Stimulated activated memory B cell treated with anti-CD40 and anti-IgM and Interleukin-4, amounts not matched to agents 10 μg/mL and 1 μg/mL and 100 μg/mL, for 72 hours (primary cell): ENCODE data around the gene NEB.

Experiments used
- ATAC-seq: fragments of 150-1000 bp; cut with Tn5 transposase; 2 replicates; pipeline ENCODE4 v1.10.0; 2021
- H3K27ac Mint-ChIP-seq: one replicate; pipeline ENCODE4 v1.8.0; 2022; ENCODE audit warnings: mild to moderate bottlenecking, mixed read lengths
- H3K27me3 Mint-ChIP-seq: one replicate; pipeline ENCODE4 v1.8.0; 2022; ENCODE audit warnings: mixed read lengths
- H3K36me3 Mint-ChIP-seq: one replicate; pipeline ENCODE4 v1.8.0; 2022; ENCODE audit warnings: mixed read lengths
- H3K4me1 Mint-ChIP-seq: one replicate; pipeline ENCODE4 v1.8.0; 2022; ENCODE audit warnings: mixed read lengths
- H3K4me3 Mint-ChIP-seq: one replicate; pipeline ENCODE4 v1.8.0; 2022; ENCODE audit warnings: mild to moderate bottlenecking, moderate library complexity, mixed read lengths
- H3K9me3 Mint-ChIP-seq: one replicate; pipeline ENCODE4 v1.8.0; 2022; ENCODE audit warnings: mixed read lengths

NEB gene

DNA sequence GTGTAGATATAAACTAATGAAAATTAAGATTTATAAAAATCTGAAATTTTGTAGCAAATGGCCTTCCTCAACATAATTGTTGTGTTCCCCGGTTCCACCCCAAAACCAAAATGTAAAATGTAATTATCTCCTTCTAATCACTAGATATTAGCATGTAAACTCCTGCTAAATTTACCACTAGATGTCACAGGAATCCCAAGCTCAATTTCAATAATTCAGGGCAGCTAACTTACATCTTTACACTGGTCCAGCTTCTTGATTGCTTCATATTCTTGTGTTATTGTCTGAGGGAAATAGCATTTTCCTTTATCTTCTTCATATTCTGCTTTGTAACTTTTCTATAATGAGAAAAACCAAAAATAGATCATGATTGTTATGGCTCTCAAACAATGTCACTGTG, 42.6 kb downstream of the NEB start:
- H3K9me3 Mint-ChIP-seq = no peaks in the 10 kb centered on the region
- H3K4me3 Mint-ChIP-seq = no peak overlapping the region
- no peak for ATAC-seq
- no peaks in the 10 kb centered on the region for H3K27me3 Mint-ChIP-seq
- no peaks in the 10 kb centered on the region for H3K4me1 Mint-ChIP-seq
- H3K27ac Mint-ChIP-seq = no peak overlapping the region
- H3K36me3 Mint-ChIP-seq = no peaks in the 10 kb centered on the region

DNA sequence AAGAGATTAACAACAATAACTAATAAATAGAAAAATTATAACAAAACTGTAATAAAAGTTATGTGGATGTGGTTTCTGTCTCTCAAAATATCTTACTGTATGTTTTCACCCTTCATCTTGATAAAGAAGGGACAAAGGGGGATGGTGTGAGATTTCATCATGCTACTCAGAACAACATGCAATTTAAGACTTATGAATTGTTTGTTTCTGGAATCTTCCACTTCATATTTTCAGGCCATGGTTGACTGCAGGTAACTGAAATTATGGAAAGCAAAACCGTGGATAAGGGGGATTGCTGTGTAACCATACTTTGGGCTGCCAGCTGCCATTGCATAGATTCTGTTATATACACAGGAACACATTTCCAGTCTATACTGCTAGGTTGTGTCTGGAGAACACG, 45.6 kb downstream of the NEB start:
- H3K9me3 Mint-ChIP-seq = no peaks in the 10 kb centered on the region
- ATAC-seq = no peak
- H3K36me3 Mint-ChIP-seq = peaks cover 4% of the 10 kb centered on the region
- no peaks in the 10 kb centered on the region for H3K4me1 Mint-ChIP-seq
- H3K27ac Mint-ChIP-seq = no peak overlapping the region
- H3K4me3 Mint-ChIP-seq = no peak overlapping the region
- no peaks in the 10 kb centered on the region for H3K27me3 Mint-ChIP-seq

DNA sequence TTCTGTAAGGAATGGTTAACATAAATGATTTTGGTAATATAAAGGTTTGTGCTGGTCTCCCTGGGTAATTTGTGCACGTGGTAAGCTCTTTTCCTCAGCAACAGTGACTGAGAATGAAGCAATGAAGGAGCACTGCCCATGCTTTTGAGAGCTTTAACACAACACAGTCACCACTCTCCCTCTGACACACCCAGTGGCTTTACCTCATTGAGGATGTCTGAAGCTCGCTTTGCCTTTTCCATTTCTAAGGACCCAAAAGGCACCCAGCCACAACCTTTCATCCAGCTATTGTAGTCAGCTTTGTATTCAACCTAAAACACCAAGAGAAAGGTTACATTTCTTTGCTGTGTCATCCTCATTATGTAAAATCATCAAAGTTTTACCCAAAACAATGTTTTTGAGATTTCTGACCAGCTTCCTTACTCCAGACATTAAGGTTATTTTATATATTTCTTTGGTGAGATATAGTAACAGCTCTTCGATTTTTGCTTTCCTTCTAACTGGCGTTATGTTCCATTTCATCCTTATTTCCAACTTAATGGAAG, 51.7 kb downstream of the NEB start:
- no peak for ATAC-seq
- Mint-ChIP-seq H3K36me3 (peaks cover 6% of the 10 kb centered on the region), H3K4me3 (no peak overlapping the region), H3K27ac (no peak overlapping the region), H3K4me1 (no peaks in the 10 kb centered on the region), H3K9me3 (no peaks in the 10 kb centered on the region), H3K27me3 (no peaks in the 10 kb centered on the region)

DNA sequence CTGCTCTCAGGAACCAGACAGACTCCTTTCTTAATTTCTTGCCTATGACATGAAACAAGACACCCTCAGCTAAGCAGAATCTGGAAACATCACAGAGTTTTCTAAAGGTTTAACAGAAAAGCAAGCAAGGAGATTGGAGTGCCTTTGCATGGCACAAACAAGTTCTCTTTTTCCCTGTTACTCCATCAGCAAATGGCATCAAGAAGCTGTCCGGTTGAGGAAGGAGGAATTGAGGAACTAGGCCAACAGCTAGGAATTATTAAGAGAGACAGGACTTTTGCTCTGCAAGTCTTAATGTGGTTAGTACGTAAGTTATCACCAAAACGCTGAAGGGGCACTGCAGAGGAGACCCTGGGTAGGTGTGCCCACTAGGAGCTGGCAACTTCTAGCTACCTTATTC, 53.2 kb downstream of the NEB start:
- Mint-ChIP-seq H3K27ac (no peak overlapping the region), H3K27me3 (no peaks in the 10 kb centered on the region), H3K4me3 (no peak overlapping the region), H3K9me3 (no peaks in the 10 kb centered on the region), H3K4me1 (peaks cover 7% of the 10 kb centered on the region), H3K36me3 (peaks cover 6% of the 10 kb centered on the region)
- ATAC-seq = no peak

DNA sequence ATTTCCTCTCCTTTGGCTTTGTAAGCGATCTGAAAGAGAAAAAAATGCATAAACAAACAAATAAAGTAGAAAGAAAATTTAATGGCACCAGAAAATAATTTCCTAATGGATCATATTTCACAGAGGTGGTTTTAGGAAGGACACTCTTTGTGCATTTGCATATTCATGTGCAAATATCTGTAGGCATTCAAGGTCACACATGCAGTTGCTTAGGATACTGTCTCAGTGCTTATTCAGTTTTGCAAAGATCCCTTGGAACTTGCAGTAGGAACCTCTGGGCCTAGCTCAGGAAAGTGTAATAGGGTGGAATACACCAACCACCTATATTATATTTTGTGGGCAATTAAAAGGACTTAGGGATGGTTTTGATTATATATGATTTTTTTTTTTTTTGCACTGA, 54.3 kb downstream of the NEB start:
- no peaks in the 10 kb centered on the region for H3K27me3 Mint-ChIP-seq
- H3K27ac Mint-ChIP-seq = no peak overlapping the region

DNA sequence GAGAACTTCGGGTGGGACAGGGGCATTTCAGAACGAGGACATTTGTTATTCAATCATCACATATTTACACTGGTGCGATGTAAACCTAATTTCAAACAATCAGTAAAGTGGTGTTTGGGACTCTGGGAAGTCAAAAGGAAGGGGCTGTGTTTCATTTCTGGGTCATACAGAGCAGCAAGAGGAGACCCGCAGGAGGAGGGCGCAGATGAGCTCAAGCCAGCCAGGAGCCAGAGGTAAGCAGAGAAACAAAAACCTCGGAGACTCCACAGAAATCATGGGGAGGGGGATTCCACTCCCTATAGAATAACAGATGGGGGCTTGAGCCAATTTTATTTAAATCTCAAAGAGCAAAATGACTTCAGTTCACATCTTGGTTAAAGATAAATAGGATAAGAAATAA, 55.4 kb downstream of the NEB start:
- H3K27me3 Mint-ChIP-seq = no peaks in the 10 kb centered on the region
- ATAC-seq = no peak
- H3K36me3 Mint-ChIP-seq = peaks cover 3% of the 10 kb centered on the region
- H3K9me3 Mint-ChIP-seq = no peaks in the 10 kb centered on the region
- H3K4me1 Mint-ChIP-seq = peaks cover 7% of the 10 kb centered on the region
- no peak overlapping the region for H3K4me3 Mint-ChIP-seq
- H3K27ac Mint-ChIP-seq = peak overlapping the region; percentile 51

More for the DNA sequence above, 54.3 kb downstream of the NEB start:
- Mint-ChIP-seq H3K36me3 (peaks cover 6% of the 10 kb centered on the region), H3K9me3 (no peaks in the 10 kb centered on the region), H3K4me1 (peaks cover 7% of the 10 kb centered on the region), H3K4me3 (no peak overlapping the region)
- no peak for ATAC-seq

DNA sequence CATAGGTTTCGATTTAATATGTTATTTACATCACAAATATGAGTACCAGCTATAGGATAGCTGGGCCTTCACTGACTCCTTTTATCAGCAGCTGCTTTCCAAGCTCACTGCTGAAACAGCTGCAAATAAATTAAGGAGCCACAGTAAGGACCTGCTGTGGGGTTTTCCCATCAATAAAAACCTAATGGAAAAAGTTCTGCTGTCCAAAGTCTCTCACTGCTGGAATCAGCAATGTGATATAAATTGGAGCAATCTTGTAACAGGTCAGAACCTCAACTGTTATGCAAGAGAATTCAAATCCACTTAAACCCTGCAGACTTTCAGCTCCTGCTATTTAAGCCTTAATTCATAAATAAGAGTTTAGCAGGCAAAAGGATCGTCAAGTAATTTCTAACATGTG, 61.3 kb downstream of the NEB start:
- Mint-ChIP-seq H3K36me3 (peaks cover 5% of the 10 kb centered on the region), H3K27ac (no peak overlapping the region), H3K4me1 (peaks cover 27% of the 10 kb centered on the region), H3K27me3 (no peaks in the 10 kb centered on the region), H3K9me3 (no peaks in the 10 kb centered on the region), H3K4me3 (no peak overlapping the region)
- no peak for ATAC-seq

DNA sequence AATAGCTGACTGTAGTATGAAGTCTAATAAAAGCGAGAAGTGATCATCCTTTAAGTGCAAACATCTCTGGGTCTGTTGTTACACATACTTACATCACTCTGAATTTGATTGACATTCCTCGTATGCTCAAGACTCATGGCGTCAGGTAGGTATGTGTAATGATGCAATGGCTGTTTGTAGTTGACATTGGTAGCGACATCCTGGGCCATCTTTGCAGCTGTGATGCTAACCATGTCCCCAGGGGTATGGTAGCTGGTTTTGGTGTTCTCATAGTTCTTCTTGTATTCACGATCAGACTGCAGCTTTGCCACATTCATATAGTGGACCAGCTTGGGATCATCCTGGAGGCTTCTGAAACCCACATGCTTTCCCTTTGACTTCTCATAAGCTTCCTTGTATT, 62.0 kb downstream of the NEB start:
- Mint-ChIP-seq H3K4me1 (peaks cover 27% of the 10 kb centered on the region), H3K27ac (no peak overlapping the region), H3K36me3 (peaks cover 5% of the 10 kb centered on the region), H3K9me3 (no peaks in the 10 kb centered on the region), H3K4me3 (no peak overlapping the region), H3K27me3 (no peaks in the 10 kb centered on the region)
- no peak for ATAC-seq

DNA sequence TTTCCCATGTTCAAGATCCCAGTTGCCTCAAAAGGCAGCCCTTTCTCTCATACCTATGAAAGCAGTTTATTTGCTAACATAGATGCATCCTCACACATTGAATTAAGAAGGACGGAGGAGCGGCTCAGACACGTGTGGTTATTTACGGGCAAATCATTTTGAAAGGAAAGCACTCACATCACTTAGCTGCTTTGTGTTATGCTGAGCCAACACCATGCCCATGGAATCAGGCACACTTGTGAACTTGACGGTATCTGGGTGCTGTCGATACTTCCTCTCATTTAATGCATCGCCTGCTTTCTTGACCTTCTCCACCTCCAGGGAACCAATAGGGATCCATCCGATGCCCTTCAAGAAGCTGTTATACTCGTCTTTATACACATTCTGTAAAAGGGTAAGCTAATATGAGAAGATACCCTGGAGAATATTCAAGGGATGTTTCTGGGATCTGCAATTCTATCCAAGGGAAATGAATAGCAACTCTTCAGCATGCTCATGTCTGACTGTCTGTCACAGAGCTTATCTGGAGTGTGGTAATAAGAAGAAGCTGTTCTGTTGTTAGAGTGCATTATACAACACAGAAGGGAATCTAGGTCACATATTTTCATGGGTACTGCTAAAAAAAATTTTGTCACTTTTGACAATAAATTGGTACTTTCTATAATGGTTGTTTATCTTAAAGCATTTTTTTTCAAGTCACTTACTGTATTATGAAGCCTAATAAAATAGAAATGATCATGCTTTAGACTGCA, 63.3 kb downstream of the NEB start:
- peaks cover 20% of the 10 kb centered on the region for H3K4me1 Mint-ChIP-seq
- no peak overlapping the region for H3K27ac Mint-ChIP-seq
- no peaks in the 10 kb centered on the region for H3K9me3 Mint-ChIP-seq
- H3K4me3 Mint-ChIP-seq = no peak overlapping the region
- ATAC-seq = no peak
- no peaks in the 10 kb centered on the region for H3K27me3 Mint-ChIP-seq
- peaks cover 5% of the 10 kb centered on the region for H3K36me3 Mint-ChIP-seq

DNA sequence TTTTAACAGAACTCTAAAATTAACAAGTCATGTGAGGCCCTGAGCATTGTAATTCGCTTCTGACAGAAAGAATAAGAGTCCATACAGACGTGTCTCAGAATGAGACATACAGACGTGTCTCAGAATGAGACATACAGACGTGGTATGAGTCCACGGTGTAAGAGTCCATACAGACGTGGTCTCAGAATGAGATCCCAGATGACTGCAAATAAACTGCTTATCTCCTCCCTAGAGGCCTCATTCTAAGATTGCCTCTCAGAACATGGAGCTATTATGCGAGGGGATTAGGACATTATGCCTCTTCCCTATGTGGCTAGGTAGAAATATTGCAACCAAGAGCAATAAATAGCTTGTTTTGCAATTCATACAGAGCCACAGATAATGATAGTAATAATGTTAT, 63.9 kb downstream of the NEB start:
- ATAC-seq = peak; percentile 56
- Mint-ChIP-seq H3K27me3 (no peaks in the 10 kb centered on the region), H3K9me3 (no peaks in the 10 kb centered on the region), H3K36me3 (peaks cover 5% of the 10 kb centered on the region), H3K27ac (no peak overlapping the region), H3K4me1 (peaks cover 20% of the 10 kb centered on the region), H3K4me3 (no peak overlapping the region)

DNA sequence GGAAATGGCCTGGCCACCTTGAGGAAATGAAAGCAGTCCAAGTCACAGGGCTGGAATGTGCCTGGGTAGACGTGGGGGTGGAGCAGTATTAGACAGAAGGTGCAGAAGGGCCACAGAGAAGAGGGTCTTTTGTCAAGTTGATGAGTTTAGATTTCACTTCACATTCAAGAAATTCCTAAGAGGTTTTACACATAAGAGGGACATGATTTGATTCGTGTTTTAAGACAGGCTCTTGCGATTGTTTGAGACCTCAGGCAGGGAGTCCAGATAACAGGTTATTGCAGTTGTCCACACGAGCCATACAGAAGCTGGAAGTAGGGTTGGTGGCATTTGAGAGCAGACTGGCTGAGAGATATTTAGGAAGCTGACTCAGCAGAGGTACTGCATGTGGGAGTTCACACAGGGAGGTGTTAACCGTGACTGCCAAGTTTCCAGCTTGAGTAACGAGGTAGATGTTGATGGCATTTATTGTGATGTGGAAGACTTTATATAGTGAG, 64.6 kb downstream of the NEB start:
- H3K36me3 Mint-ChIP-seq = peaks cover 5% of the 10 kb centered on the region
- no peak overlapping the region for H3K27ac Mint-ChIP-seq
- H3K4me1 Mint-ChIP-seq = peaks cover 25% of the 10 kb centered on the region
- H3K9me3 Mint-ChIP-seq = no peaks in the 10 kb centered on the region
- H3K4me3 Mint-ChIP-seq = no peak overlapping the region
- no peak for ATAC-seq
- H3K27me3 Mint-ChIP-seq = no peaks in the 10 kb centered on the region

DNA sequence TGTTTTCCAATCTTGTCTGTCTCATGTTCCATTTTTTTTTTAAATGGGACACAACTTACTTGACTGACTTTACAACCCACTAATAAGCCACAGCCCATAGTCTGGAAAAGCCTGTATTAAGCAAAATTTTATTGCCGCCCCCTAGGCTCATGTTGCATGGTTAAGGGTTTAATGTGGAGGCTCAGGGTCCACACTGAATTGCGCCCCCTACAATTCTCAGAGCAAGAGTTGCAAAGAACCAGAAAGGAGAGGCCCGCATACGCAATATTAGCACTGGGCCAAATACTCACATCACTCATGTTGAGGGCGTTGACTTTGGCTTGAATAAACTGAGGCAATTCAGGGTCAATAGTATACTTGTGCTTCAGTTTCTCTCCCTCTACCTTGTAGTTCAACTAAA, 65.5 kb downstream of the NEB start:
- no peaks in the 10 kb centered on the region for H3K27me3 Mint-ChIP-seq
- no peak overlapping the region for H3K27ac Mint-ChIP-seq
- H3K4me1 Mint-ChIP-seq = peaks cover 34% of the 10 kb centered on the region
- H3K4me3 Mint-ChIP-seq = no peak overlapping the region
- peaks cover 5% of the 10 kb centered on the region for H3K36me3 Mint-ChIP-seq
- no peak for ATAC-seq
- H3K9me3 Mint-ChIP-seq = no peaks in the 10 kb centered on the region

DNA sequence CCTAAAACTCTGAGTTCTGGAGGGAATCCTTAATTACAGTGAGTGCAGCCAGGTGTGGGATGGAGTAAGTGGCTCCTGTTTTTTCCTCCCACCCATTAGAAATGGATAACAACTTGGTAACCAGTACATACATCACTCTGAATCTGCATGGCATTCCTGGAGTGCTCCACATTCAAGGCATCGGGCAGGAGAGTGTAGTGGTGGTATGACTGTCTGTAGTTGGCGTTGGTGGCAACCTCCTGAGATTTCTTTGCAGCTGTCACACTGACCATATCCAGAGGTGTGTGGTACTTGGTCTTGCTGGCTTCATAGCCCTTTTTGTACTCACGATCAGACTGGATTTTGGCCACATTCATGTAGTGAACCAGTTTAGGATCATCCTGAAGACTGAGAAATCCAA, 68.3 kb downstream of the NEB start:
- no peaks in the 10 kb centered on the region for H3K36me3 Mint-ChIP-seq
- no peak for ATAC-seq
- no peaks in the 10 kb centered on the region for H3K9me3 Mint-ChIP-seq
- H3K4me1 Mint-ChIP-seq = peaks cover 34% of the 10 kb centered on the region
- no peak overlapping the region for H3K27ac Mint-ChIP-seq
- no peaks in the 10 kb centered on the region for H3K27me3 Mint-ChIP-seq
- H3K4me3 Mint-ChIP-seq = no peak overlapping the region

DNA sequence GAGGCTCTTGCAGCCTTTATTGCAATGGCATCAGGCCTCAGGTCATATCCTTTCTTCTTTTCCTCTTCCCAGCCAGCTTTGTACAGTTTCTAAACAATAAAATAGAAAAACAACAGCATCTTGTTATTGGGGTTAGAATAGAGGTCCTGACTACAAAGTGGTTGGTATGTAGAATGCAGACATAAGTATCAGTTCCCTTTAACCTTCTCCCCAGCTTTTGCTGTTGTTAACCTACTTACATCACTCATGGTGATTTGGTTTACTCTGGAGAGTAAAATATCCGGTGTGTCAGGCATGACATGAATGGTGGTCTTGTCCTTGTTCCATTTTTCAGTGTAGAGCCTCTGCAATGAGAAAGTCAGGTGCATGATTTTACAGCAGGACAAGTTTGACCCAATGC, 69.8 kb downstream of the NEB start:
- Mint-ChIP-seq H3K36me3 (no peaks in the 10 kb centered on the region), H3K27me3 (no peaks in the 10 kb centered on the region), H3K9me3 (no peaks in the 10 kb centered on the region), H3K27ac (peak overlapping the region; percentile 37), H3K4me3 (no peak overlapping the region), H3K4me1 (peaks cover 23% of the 10 kb centered on the region)
- peak; percentile 90 for ATAC-seq

DNA sequence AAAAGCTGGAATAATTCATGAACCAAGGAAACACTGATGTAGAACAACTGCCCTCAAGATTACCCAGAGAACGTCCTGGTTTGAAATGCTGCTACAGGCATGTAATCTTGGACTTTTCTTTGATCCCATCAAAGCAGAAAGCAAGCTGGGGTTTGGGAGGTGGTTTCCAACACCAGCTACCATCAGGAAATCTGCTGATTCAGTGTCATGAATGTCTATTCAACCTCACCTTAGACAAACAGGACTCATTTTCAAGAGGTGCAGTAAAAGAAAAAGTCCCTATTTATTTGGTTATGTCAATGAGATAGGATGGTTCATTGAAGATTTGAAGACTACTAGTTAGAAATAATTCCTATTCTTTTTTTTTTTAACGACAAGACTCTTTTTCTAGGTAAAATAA, 72.7 kb downstream of the NEB start:
- H3K9me3 Mint-ChIP-seq = no peaks in the 10 kb centered on the region
- H3K4me3 Mint-ChIP-seq = no peak overlapping the region
- peaks cover 7% of the 10 kb centered on the region for H3K36me3 Mint-ChIP-seq
- ATAC-seq = no peak
- no peaks in the 10 kb centered on the region for H3K27me3 Mint-ChIP-seq
- H3K27ac Mint-ChIP-seq = no peak overlapping the region
- H3K4me1 Mint-ChIP-seq = peaks cover 23% of the 10 kb centered on the region

DNA sequence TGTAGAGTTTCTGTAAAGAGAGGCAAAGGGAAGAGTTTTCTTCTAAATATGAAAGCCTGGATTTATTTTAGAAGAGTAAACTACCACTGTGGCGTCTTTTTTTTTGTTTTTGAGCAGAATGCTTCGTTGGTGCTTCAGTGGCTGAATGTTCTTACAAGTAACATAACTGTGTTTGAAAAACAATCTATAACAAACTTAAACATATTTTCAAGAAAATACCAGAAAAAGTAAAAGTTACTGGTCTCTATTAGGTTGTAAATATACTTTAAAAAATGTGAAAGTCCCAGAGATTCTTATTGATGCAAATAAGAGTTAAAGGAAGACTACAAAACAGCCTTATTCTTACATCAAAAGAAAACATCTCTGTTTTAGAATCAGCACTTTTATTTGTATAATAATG, 76.2 kb downstream of the NEB start:
- no peak for ATAC-seq
- Mint-ChIP-seq H3K27ac (no peak overlapping the region), H3K4me1 (peaks cover 6% of the 10 kb centered on the region), H3K27me3 (no peaks in the 10 kb centered on the region), H3K9me3 (no peaks in the 10 kb centered on the region), H3K36me3 (peaks cover 9% of the 10 kb centered on the region), H3K4me3 (no peak overlapping the region)
